NCI-H748 (cell line): Measurements from ENCODE around the gene FARSB.
"Not testable (repeated sequence)": the region's sequence is repeated elsewhere in the genome, so short reads cannot be mapped to it uniquely, and the experiment has no call there.

Source experiments
- DNase-seq: peaks from one replicate; lab custom pipeline; 2025; ENCODE audit not compliant: unreplicated experiment; lab: John Stamatoyannopoulos, UW

FARSB gene

DNA sequence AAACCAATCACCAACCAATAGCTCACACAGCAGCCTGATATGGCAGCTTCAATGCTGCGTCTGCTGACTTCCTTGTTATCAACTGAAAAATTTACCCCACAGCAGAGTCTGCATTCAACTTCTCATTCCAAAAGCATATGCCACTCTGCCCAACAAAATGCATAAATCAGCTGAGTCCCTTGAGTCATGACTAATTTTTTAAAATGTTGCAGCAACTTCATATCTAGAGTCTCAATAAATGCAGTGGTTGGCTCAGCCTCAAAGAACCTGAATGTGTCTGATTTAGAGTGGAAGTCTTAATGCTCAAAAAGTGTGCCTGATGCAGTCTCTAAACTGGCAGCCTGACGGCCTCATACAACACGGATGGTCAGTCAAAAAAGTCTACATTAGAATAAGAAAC lies 46.5 kb downstream of the FARSB start:
- DNase-seq, result no peak

DNA sequence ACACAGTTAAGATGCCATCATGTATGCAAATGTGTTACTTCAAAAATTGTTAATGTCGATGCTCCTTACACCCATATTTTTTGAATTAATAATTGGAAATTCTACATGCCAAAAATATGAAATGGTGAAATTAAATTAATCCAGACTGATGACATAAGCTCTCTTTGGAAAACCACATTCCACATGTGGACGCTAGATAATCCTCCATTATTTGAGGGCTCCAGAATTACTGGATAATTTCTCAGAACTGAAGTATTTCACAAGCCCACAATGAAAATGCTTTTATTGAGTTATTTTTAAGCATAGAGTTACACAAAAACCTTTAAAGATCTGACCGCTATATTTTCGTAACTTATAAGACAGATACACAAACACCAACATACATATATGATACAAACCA lies 47.8 kb downstream of the FARSB start:
- no peak for DNase-seq

DNA sequence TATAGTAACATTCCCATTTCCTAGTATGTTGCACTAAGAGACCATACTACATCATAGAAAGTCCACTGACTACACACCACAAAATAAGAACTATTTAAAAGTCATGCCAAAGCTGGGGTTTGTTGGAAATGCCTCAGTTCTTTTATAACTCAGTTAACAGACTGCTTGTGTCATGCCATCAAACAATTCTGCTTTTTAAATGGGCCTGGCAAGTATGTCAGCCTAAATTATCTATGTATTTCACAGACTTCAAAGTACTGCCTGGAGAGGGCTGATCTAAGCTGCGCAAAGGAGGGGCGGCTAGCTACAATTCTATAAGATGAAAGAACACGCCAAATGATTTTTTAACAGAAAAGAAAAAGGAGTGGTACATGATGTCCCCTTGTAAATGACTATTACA lies 49.6 kb downstream of the FARSB start:
- DNase-seq, result no peak

DNA sequence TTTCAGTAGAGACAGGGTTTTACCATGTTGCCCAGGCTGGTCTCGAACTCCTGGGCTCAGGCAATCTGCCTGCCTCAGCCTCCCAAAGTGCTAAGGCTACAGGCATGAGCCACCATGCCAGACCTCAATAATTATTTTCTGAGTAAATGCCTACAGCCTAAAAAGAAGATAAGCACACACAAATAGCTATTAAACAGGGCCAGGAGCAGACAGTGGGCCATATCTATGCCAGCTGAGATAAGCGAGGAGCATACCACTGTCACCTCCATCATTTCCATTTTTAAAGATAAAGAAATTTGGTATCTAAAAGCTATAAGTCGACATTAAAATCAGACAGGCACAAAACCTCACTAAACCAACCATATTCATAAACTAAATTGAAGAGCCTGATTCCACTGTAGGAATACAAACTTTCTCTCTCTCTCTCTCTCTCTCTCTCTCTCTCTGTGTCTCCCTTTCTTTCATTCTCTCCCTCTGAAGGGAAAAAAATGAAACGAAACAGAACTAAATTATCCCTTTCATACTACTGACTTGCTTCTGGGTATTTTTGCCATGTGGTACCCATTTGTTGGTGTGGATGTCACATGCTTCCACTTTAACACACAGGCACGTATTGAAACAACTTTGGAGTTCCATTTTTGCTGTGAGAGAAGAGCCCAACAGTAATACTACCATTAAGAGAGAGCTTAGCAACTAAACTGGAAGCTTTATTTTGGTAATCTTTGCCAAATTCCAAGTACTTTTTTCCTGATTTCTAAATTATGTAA lies 51.0 kb downstream of the FARSB start:
- DNase-seq, result no peak

DNA sequence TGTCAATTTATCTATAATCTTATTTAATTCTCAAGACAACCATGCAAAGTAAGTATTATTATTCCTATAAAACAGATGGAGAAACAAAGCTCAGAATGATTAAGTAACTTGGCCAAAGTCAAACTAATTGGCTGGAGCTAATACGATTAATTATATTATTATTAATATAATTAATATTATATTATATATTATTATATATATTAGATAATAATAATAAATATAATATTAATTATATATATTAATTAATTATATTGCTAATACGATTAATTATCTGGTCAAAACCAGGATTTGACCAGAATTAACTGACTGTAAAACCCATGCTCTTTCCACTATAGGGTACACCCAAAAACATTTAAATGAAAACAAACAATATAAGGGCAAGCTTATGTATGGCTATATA lies 52.4 kb downstream of the FARSB start:
- DNase-seq, result no peak

DNA sequence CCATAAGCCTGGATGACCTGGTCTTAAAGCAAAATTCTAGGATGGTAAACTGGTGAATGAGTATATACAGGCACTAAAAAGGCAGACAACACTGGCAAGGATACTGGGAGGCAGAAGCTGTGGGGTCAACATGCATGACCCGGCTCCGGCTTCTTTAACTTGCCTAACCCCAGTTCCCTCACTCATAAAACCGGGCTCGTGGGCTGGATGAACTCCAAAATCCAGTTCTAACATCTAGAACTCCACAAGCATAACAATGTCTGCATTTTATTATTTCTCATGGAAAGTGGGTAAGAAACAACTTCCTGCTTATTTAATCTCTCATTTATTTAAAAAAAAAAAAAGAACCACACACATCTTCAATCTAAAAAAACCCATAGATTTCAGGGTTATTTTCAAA lies 57.3 kb downstream of the FARSB start:
- no peak for DNase-seq

DNA sequence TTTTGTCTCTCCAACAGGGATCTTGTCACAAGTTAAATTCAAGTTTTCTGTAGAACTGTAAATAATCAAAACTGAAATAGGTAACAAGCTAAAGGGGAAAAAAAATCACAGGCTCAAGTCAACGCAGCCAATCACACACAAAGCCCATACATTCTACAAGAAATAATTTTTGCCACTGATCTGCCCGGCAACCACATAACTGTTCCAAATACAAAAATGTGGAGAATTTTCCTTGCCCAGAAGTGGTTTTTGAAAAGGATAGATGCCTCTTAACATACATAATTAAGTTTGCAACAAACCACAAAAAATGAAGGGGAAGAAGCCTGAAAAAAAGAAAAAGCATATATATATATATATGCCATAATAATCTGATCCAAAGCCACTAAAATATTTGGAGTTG lies 60.3 kb downstream of the FARSB start:
- DNase-seq, result no peak

DNA sequence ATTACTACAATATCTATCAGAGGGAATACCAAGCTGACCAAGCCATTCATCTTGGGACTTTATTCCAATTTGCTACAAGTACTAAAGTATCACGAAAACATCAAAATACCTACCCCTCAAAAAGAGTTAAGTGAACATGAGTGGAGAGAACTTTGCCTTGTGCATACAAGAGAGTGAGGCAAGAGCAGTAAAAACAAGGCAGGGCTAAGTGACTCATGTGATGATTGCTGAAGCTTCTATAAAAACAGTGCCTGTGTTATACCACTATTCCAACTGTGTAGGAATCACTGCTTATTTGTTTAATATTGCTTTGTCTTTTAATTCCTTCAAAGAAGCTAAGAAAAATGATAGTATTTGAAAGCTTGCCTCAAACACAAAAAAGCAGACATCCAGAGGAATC lies 61.2 kb downstream of the FARSB start:
- DNase-seq, result no peak

DNA sequence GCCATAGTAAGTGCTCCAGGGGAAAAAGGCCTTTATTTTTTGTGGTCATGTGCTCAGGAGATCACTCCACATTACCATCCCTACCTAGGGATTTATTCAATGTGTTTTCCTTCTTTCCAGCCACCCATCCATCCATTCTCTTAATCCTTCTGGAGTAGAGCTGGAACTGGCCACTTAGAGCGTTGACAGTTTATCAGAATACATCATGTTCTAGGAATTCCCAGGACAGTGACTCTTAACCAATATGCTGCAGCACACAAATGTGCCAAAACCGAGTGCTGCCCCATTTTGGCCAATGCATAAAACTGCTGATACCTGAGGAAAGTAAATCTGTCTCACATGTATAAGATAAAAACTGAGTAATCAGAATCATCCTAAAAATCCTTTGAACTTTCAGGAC lies 63.7 kb downstream of the FARSB start:
- no peak for DNase-seq

DNA sequence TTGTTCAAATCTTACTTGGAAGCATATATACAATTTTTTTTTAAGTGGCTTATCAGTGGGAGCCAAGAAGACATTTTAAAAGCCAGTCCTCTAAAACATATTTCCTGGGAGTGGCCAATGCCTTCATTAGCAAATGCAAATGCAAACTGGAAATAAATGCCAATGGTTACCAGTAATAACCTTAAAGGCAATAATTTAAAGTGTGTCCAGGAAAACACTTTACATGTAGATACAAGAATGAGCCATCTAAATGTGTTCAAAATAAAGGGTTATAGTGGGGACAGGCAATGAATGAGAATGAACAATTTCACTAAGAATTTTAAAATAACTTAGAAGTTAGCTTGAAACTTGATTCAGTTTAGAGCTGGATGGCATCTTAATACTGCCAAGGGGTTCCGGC lies 64.2 kb downstream of the FARSB start:
- no peak for DNase-seq

DNA sequence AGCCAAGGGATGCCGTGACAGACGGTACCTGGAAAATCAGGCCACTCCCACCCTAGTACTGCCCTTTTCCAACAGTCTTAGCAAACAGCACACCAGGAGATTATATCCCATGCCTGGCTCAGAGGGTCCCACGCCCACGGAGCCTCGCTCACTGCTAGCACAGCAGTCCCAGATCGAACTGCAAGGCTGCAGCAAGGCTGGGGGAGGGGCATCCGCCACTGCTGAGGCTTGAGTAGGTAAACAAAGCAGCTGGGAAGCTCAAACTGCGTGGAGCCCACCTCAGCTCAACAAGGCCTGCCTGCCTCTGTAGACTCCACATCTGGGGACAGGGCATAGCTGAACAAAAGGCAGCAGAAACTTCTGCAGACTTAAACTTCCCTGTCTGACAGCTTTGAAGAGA lies 71.3 kb downstream of the FARSB start:
- not testable (repeated sequence) for DNase-seq

DNA sequence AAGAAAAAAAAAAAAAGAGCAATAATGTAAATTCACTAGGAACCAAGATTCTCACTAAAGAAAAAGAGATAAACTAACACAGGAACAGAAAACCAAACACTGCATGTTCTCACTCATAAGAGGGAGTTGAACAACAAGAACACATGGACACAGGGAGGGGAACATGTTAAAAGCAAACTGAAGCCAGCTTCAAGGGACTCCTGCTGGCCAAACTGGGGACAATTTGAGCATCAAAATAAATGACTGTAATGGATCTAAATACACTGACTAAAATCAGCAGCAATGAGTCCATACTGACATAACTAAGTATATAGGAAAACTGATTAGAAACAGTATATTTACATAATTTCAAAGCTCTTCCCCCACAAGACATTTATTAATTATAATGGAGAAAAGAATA lies 73.0 kb downstream of the FARSB start:
- no peak for DNase-seq

DNA sequence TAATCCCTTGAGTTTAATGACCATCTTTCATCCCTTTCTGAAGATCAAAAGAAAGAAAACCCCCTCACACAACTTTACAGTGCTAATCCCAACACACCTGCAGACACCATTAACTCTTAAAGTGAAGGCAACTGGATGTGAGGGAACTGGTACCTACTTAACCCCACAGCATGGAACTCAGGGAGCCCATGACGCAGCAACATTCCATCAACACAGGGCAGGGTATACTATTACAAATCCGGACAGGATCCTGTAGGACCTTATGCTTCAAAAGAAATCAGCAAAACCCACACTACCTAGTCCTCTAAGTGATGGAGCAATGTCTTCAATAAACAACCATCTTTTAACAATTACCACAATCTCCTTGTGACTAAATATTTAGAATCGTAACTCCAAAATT lies 78.6 kb downstream of the FARSB start:
- no peak for DNase-seq

DNA sequence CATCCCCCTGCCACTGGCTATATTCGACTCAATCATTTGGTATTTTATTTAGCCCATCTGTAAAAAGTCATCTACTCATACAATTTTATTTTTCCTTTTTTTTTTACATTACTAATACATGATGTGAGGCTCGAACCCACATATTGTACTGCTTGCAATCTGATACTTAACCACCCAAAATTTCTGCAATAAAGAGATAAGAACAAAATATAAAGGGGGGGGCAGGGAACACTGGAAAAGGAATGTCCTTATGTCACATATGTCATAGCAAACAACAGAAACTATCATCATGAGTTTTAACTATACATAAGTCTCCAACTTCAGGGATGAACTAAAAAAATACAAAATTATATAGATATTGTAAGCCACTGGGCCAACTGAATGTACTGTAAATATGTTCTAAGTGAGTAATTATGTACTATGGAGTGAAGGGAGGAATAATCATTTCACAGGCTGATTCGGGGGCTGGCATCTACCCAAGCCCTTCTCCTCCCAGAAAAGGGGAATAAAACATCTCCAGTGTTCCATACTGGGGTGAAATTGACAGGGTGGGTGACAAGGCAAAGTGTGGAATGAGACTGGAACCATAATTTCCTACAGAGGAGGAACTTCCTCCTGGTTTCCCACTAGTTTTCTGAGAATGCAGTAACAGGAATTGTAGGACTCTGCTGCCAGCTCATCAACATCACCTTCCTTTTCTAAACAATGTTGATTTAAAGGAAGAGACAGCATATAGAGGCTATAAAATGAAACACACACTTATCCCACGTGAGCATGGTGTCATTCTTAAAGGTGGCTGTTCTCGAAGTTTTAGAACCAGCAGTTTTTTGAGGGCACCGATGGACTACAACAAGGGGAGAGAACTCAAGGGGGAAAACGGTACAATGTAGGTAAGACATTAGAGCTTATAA lies 79.5 kb downstream of the FARSB start:
- DNase-seq, result no peak

DNA sequence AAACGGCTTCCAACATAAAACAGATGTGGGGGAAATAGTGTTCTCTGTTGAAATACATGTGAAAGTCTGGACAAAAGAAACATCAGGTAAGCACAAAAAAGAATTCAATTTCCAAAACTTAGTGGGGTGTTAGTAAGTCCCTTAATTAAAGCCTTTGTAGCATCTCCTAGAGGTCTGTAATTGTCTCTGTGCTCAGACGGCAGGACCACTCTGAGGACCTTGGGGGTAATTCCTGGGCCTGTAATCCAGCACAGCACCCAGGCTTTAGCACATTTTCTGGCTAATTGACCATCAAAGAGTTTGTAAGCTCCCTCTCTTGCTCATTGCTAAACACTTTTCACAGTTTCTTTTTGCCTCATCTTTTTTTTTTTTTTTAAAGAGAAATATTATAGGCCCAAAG lies 80.3 kb downstream of the FARSB start:
- DNase-seq, result no peak

DNA sequence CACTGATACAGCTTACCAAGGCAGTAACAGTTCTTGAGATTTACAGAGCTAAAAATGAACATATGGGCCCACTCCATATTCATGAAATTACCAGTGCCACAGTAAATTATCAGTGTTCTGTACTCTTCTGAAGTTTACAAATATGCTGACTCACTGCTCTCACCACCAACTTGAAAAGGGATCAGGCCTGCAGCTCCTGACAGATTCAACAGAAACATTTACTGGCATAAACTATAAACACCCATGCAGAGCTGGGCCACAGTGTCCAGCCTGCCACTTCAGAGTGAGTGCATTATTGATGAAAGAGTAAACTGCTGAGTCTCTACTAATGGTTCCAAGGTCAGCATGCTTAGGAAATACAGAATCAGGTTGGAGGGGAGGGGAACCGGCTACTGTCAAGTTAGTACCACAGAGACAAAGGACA lies 83.1 kb downstream of the FARSB start:
- no peak for DNase-seq

DNA sequence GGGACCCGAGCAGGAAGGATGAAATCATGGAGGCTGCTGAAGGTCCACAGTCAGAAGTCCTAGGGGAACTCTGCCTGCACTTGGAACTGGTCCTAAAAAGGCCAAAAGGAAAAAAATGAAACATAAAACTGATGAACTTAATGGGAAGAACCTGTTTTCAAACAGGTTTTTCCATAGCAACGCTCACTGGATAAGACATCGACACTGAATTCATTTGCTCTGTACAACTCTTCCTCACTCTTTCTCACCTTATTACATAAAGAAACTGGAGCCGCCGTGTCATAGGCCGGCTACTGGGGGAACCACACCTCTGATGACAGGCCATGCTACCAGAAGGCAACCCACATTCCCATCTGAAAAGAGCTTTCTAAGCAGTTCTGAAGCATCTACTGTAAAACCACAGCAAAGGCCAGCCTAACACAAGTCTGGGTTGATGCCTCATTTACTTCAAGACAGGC lies 83.6 kb downstream of the FARSB start:
- DNase-seq, result peak; percentile 11

DNA sequence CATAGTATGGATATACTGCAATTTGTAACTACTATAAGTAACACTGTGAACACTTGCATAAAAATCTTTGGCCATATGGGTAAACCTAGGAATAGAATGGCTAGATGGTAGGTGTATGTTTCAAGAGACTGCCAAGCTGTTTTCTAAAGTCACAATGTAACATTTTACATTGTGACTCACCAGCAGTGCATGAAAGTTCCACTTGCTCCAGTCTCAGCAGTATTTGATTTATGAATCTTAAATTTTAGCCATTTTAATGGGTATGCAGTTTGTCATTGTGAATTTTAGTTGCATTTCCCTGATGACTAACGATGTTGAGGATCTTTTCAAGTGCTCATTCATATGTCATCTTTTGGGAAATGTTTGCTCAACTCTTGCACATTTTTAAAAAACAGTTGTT lies 86.1 kb downstream of the FARSB start:
- DNase-seq, result no peak

DNA sequence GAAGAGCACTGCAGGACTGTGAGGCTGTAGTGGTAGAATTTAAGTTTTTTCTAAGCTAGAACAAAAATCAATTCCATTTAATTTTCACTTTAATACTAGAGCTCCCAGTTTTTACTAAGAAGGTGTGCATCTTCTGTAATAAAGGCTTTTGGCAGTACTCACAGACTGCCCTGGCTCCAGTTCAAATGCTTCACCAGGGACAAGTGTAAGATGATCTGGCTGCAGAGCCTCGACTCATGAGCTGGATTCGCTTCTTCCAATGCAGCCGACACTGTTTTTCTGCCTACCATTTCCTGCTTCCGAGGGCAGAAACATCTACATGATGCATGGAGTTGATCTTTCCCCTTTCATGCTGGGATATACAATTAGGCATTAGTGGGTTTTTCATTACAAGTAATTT lies 87.0 kb downstream of the FARSB start:
- no peak for DNase-seq

DNA sequence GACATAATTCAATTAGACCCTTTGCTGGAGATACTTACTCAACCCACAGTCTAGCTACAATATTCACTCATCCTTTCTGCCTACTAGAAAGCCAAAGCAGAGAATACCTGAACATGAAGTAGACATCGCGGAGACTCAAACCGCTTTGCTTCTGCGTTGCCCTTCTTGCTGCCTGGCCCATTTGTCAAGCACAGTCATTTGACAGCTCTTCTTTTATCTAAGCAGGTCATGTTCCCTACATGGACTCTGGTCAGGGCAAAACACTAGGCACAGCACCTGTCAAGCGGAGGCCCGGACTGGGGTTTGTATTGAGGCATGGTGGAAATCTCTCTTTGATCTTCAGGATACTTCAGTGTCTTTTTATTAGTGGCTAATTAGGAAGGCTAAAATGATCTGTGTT lies 89.7 kb downstream of the FARSB start:
- no peak for DNase-seq

DNA sequence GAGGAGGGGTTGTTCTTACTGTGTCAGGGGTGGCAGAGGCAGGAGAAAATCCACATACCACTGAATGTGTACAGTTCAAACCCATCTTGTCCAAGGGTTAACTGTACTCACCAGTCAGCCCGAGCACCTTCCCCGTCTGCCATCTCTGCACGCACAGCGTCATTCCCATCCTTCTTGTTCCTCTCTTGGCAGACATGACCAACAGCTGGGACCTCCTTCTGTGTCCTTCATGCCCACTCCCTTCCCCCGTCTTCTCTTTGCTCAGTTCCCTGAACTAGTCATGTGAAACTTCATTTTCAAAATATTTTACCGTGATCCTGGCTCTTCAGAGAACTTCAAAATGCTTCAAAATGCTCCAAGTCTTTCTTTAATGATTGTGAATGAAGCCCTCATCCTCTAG lies 92.0 kb downstream of the FARSB start:
- no peak for DNase-seq

DNA sequence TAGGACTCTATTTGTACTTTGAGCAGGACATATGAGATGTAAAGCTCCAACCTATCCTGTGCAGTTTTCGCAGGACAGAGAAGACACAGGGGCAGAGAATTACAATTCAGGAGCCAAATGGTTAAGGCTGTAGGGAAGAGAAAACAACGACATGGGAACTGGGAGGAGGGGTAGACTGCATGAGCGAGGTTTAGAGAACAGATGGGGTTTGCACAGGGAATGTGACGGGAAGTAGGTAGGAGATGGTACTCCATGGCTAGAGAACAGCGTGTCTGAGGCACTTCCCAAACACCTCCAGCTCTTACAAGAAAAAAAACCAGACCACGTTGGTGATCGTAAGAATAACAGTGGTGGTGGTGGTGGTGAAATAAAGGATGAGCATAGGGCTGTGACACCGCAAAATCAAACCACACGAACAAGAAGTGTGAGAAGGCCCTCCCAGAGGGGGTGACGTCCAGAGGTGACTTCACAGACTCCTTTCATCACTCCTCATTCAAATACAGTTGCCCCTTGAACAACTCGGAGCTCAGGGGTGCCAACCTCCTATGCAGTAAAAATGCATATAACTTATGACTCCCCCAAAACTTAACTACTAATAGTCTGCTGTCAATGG lies 92.7 kb downstream of the FARSB start:
- no peak for DNase-seq
